Measurements from ENCODE around the gene CPNE9.
A peak's percentile ranks its signal among the peaks of the same experiment; 100 is the strongest.
"Not testable (repeated sequence)": the region's sequence is repeated elsewhere in the genome, so short reads cannot be mapped to it uniquely, and the experiment has no call there.

The CPNE9 gene

GRCh38 chr3:9754678-9755077, 51.0 kb downstream of the CPNE9 start:
- H3K9me3 Mint-ChIP-seq = no peaks in the 10 kb centered on the region
- H3K4me3 Mint-ChIP-seq = no peak overlapping the region

GRCh38 chr3:9757427-9757826, 53.8 kb downstream of the CPNE9 start:
- no peaks in the 10 kb centered on the region for H3K9me3 Mint-ChIP-seq
- ATAC-seq (ENCODE audit: low read depth) (no peak), DNase-seq (ENCODE audit: low spot score in 2 of 2) (no peak)
- no peak overlapping the region for H3K4me3 Mint-ChIP-seq
- no peak overlapping the region for H3K27ac Mint-ChIP-seq
- no peaks in the 10 kb centered on the region for H3K27me3 Mint-ChIP-seq
- peaks cover 8% of the 10 kb centered on the region for H3K4me1 Mint-ChIP-seq
- peaks cover 26% of the 10 kb centered on the region for H3K36me3 Mint-ChIP-seq

More at GRCh38 chr3:9754678-9755077, 51.0 kb downstream of the CPNE9 start:
- H3K27ac Mint-ChIP-seq = no peak overlapping the region
- ATAC-seq (ENCODE audit: low read depth) (no peak), DNase-seq (ENCODE audit: low spot score in 2 of 2) (no peak)
- peaks cover 23% of the 10 kb centered on the region for H3K4me1 Mint-ChIP-seq
- H3K36me3 Mint-ChIP-seq = peaks cover 27% of the 10 kb centered on the region
- no peaks in the 10 kb centered on the region for H3K27me3 Mint-ChIP-seq

- DNase-seq (ENCODE audit: low spot score in 2 of 2) (no peak), ATAC-seq (ENCODE audit: low read depth) (no peak)
- peaks cover 24% of the 10 kb centered on the region for H3K36me3 Mint-ChIP-seq
- no peaks in the 10 kb centered on the region for H3K9me3 Mint-ChIP-seq
- no peaks in the 10 kb centered on the region for H3K27me3 Mint-ChIP-seq
- no peak overlapping the region for H3K27ac Mint-ChIP-seq
- H3K4me3 Mint-ChIP-seq = no peak overlapping the region
- H3K4me1 Mint-ChIP-seq = no peaks in the 10 kb centered on the region
Observed at GRCh38 chr3:9760779-9761505, 57.3 kb downstream of the CPNE9 start.

- DNase-seq (ENCODE audit: low spot score in 2 of 2) (no peak), ATAC-seq (ENCODE audit: low read depth) (no peak)
- Mint-ChIP-seq H3K9me3 (no peaks in the 10 kb centered on the region), H3K36me3 (peaks cover 17% of the 10 kb centered on the region), H3K4me1 (peaks cover 3% of the 10 kb centered on the region), H3K27ac (no peak overlapping the region), H3K27me3 (no peaks in the 10 kb centered on the region), H3K4me3 (no peak overlapping the region)
Observed at GRCh38 chr3:9761919-9762318, 58.3 kb downstream of the CPNE9 start.

- ATAC-seq (ENCODE audit: low read depth) (no peak), DNase-seq (ENCODE audit: low spot score in 2 of 2) (no peak)
- Mint-ChIP-seq H3K4me1 (peaks cover 4% of the 10 kb centered on the region), H3K9me3 (no peaks in the 10 kb centered on the region), H3K27ac (no peak overlapping the region), H3K36me3 (peaks cover 14% of the 10 kb centered on the region), H3K4me3 (no peak overlapping the region), H3K27me3 (no peaks in the 10 kb centered on the region)
Observed at GRCh38 chr3:9762871-9763270, 59.2 kb downstream of the CPNE9 start.

GRCh38 chr3:9765865-9766264, 62.2 kb downstream of the CPNE9 start:
- H3K27ac Mint-ChIP-seq = no peak overlapping the region
- peaks cover 2% of the 10 kb centered on the region for H3K36me3 Mint-ChIP-seq
- H3K4me1 Mint-ChIP-seq = peaks cover 16% of the 10 kb centered on the region
- DNase-seq (ENCODE audit: low spot score in 2 of 2) (no peak), ATAC-seq (ENCODE audit: low read depth) (no peak)
- peaks cover 9% of the 10 kb centered on the region for H3K27me3 Mint-ChIP-seq
- H3K9me3 Mint-ChIP-seq = no peaks in the 10 kb centered on the region
- no peak overlapping the region for H3K4me3 Mint-ChIP-seq

- H3K36me3 Mint-ChIP-seq = peaks cover 2% of the 10 kb centered on the region
- no peak for ATAC-seq (ENCODE audit: low read depth)
- no peak for DNase-seq (ENCODE audit: low spot score in 2 of 2)
- peaks cover 9% of the 10 kb centered on the region for H3K27me3 Mint-ChIP-seq
- H3K27ac Mint-ChIP-seq = no peak overlapping the region
- H3K4me3 Mint-ChIP-seq = no peak overlapping the region
- H3K4me1 Mint-ChIP-seq = peaks cover 16% of the 10 kb centered on the region
- no peaks in the 10 kb centered on the region for H3K9me3 Mint-ChIP-seq
Observed at GRCh38 chr3:9767418-9767817, 63.8 kb downstream of the CPNE9 start.

GRCh38 chr3:9768141-9768775, 64.6 kb downstream of the CPNE9 start:
- H3K4me1 Mint-ChIP-seq = peaks cover 16% of the 10 kb centered on the region

GRCh38 chr3:9769012-9769411, 65.4 kb downstream of the CPNE9 start:
- Mint-ChIP-seq H3K9me3 (no peaks in the 10 kb centered on the region), H3K4me1 (peaks cover 16% of the 10 kb centered on the region), H3K27me3 (peaks cover 9% of the 10 kb centered on the region), H3K27ac (no peak overlapping the region), H3K36me3 (no peaks in the 10 kb centered on the region), H3K4me3 (peak overlapping the region; percentile 60)
- ATAC-seq (ENCODE audit: low read depth) (no peak), DNase-seq (ENCODE audit: low spot score in 2 of 2) (no peak)

More at GRCh38 chr3:9768141-9768775, 64.6 kb downstream of the CPNE9 start:
- no peak for ATAC-seq (ENCODE audit: low read depth)
- Mint-ChIP-seq H3K36me3 (no peaks in the 10 kb centered on the region), H3K27ac (no peak overlapping the region), H3K9me3 (no peaks in the 10 kb centered on the region), H3K4me3 (no peak overlapping the region), H3K27me3 (peaks cover 9% of the 10 kb centered on the region)
- no peak for DNase-seq (ENCODE audit: low spot score in 2 of 2)

- no peak within 1 kb of the TSS for H3K27ac Mint-ChIP-seq
- H3K4me3 Mint-ChIP-seq = peak within 1 kb of the TSS; percentile 60
- no peaks in the 10 kb centered on the region for H3K9me3 Mint-ChIP-seq
- H3K36me3 Mint-ChIP-seq = no peaks in the 10 kb centered on the region
- peaks cover 9% of the 10 kb centered on the region for H3K27me3 Mint-ChIP-seq
- ATAC-seq (ENCODE audit: low read depth) (peak; percentile 89), DNase-seq (ENCODE audit: low spot score in 2 of 2) (no peak)
- peaks cover 16% of the 10 kb centered on the region for H3K4me1 Mint-ChIP-seq
Observed at GRCh38 chr3:9769426-9770275, 66.0 kb downstream of the CPNE9 start, which contains the start of gene CAMK1. Gene CAMK1 (minus strand): TSS chr3:9769947. CDS start chr3:9767749, 2,198 bp downstream.

- ATAC-seq (ENCODE audit: low read depth) (no peak), DNase-seq (ENCODE audit: low spot score in 2 of 2) (no peak)
- Mint-ChIP-seq H3K36me3 (no peaks in the 10 kb centered on the region), H3K4me3 (peak overlapping the region; percentile 55), H3K4me1 (peaks cover 16% of the 10 kb centered on the region), H3K27ac (no peak overlapping the region), H3K27me3 (peaks cover 9% of the 10 kb centered on the region), H3K9me3 (no peaks in the 10 kb centered on the region)
Observed at GRCh38 chr3:9770276-9770812, 66.7 kb downstream of the CPNE9 start.

- not testable (repeated sequence) for ATAC-seq (ENCODE audit: low read depth); H3K36me3 Mint-ChIP-seq; H3K27ac Mint-ChIP-seq; H3K9me3 Mint-ChIP-seq; DNase-seq (ENCODE audit: low spot score in 2 of 2); H3K27me3 Mint-ChIP-seq
- Mint-ChIP-seq H3K4me1 (peaks cover 18% of the 10 kb centered on the region), H3K4me3 (peak overlapping the region; percentile 31)
Observed at GRCh38 chr3:9771007-9771406, 67.4 kb downstream of the CPNE9 start.

- Mint-ChIP-seq H3K4me3 (no peak overlapping the region), H3K4me1 (peaks cover 36% of the 10 kb centered on the region), H3K36me3 (no peaks in the 10 kb centered on the region), H3K27ac (no peak overlapping the region), H3K27me3 (no peaks in the 10 kb centered on the region), H3K9me3 (no peaks in the 10 kb centered on the region)
- ATAC-seq (ENCODE audit: low read depth) (no peak), DNase-seq (ENCODE audit: low spot score in 2 of 2) (no peak)
Observed at GRCh38 chr3:9776896-9777693, 73.5 kb downstream of the CPNE9 start.
